ENCODE data around the gene BCL2. TPM values are rescaled to one million over a fixed set of nuclear protein-coding genes. Genes with fewer than 3 reads are reported as not detected.

The BCL2 gene
- total RNA-seq, 2 experiments from 2014 or later, result 1.4 to 2.5 TPM

- TF ChIP-seq CTCF (conservative IDR thresholded peaks at IDR 0.05; ENCODE audit: low read length), result no peak
- no peak for TF ChIP-seq EZH2phosphoT487 (IDR thresholded peaks at IDR 0.05; ENCODE audit: borderline replicate concordance, low read depth, low read length)
- POLR2A ChIA-PET, result no interaction called here
- H4K20me1 ChIP-seq (ENCODE audit: insufficient read depth, low read length), result no peaks in the 10 kb centered on the region
- H3K79me2 ChIP-seq (ENCODE audit: insufficient read depth, low read depth, low read length), result no peaks in the 10 kb centered on the region
- no peak overlapping the region for H3K4me2 ChIP-seq (ENCODE audit: low read length)
- no TSS peak for BruUV-seq (replicated peaks)
- no peak overlapping the region for H3K27ac ChIP-seq (ENCODE audit: low read depth, low read length, poor library complexity, severe bottlenecking)
- intact Hi-C loops (cut with micrococcal nuclease; ENCODE audit: unreplicated experiment), result no loop called here
- H3K4me1 ChIP-seq (ENCODE audit: insufficient read depth, low read length, poor library complexity, severe bottlenecking), result no peaks in the 10 kb centered on the region
- CTCF ChIA-PET (ENCODE audit: unreplicated experiment), result no interaction called here
- DNase-seq (ENCODE audit: low spot score), result no peak
- no peaks in the 10 kb centered on the region for H3K36me3 ChIP-seq (ENCODE audit: insufficient read depth, low read length)
- H3K9me3 ChIP-seq (ENCODE audit: low read length), result no peaks in the 10 kb centered on the region
- no peak overlapping the region for H3K4me3 ChIP-seq (ENCODE audit: low read depth, low read length, poor library complexity, severe bottlenecking)
- H2AFZ ChIP-seq (ENCODE audit: low read length), result no peak overlapping the region
- H3K9me2 ChIP-seq (ENCODE audit: insufficient read depth, low read length), result no peaks in the 10 kb centered on the region
Measured at GRCh38 chr18:63234432-63234831, 85.1 kb downstream of the BCL2 start.

GRCh38 chr18:63233334-63233733, 86.2 kb downstream of the BCL2 start:
- TF ChIP-seq CTCF (conservative IDR thresholded peaks at IDR 0.05; ENCODE audit: low read length), result no peak
- TF ChIP-seq EZH2phosphoT487 (IDR thresholded peaks at IDR 0.05; ENCODE audit: borderline replicate concordance, low read depth, low read length), result no peak
- Histone ChIP-seq H3K9me3 (ENCODE audit: low read length) (no peaks in the 10 kb centered on the region), H3K4me3 (ENCODE audit: low read depth, low read length, poor library complexity, severe bottlenecking) (no peak overlapping the region), H2AFZ (ENCODE audit: low read length) (no peak overlapping the region), H3K36me3 (ENCODE audit: insufficient read depth, low read length) (no peaks in the 10 kb centered on the region), H3K9me2 (ENCODE audit: insufficient read depth, low read length) (no peaks in the 10 kb centered on the region), H3K4me2 (ENCODE audit: low read length) (no peak overlapping the region), H3K27ac (ENCODE audit: low read depth, low read length, poor library complexity, severe bottlenecking) (no peak overlapping the region), H3K79me2 (ENCODE audit: insufficient read depth, low read depth, low read length) (no peaks in the 10 kb centered on the region), H3K4me1 (ENCODE audit: insufficient read depth, low read length, poor library complexity, severe bottlenecking) (no peaks in the 10 kb centered on the region), H4K20me1 (ENCODE audit: insufficient read depth, low read length) (no peaks in the 10 kb centered on the region)
- no TSS peak for BruUV-seq (replicated peaks)
- no peak for DNase-seq (ENCODE audit: low spot score)
- CTCF ChIA-PET (ENCODE audit: unreplicated experiment), result no interaction called here
- intact Hi-C loops (cut with micrococcal nuclease; ENCODE audit: unreplicated experiment), result no loop called here
- POLR2A ChIA-PET, result no interaction called here

GRCh38 chr18:63232826-63233225, 86.7 kb downstream of the BCL2 start:
- ChIA-PET POLR2A (no interaction called here), CTCF (ENCODE audit: unreplicated experiment) (no interaction called here)
- Histone ChIP-seq H2AFZ (ENCODE audit: low read length) (no peak overlapping the region), H3K9me3 (ENCODE audit: low read length) (no peaks in the 10 kb centered on the region), H3K27ac (ENCODE audit: low read depth, low read length, poor library complexity, severe bottlenecking) (no peak overlapping the region), H3K4me1 (ENCODE audit: insufficient read depth, low read length, poor library complexity, severe bottlenecking) (no peaks in the 10 kb centered on the region), H4K20me1 (ENCODE audit: insufficient read depth, low read length) (no peaks in the 10 kb centered on the region), H3K4me2 (ENCODE audit: low read length) (no peak overlapping the region), H3K79me2 (ENCODE audit: insufficient read depth, low read depth, low read length) (no peaks in the 10 kb centered on the region), H3K36me3 (ENCODE audit: insufficient read depth, low read length) (no peaks in the 10 kb centered on the region), H3K9me2 (ENCODE audit: insufficient read depth, low read length) (no peaks in the 10 kb centered on the region), H3K4me3 (ENCODE audit: low read depth, low read length, poor library complexity, severe bottlenecking) (no peak overlapping the region)
- intact Hi-C loops (cut with micrococcal nuclease; ENCODE audit: unreplicated experiment), result no loop called here
- no TSS peak for BruUV-seq (replicated peaks)
- TF ChIP-seq CTCF (conservative IDR thresholded peaks at IDR 0.05; ENCODE audit: low read length) (no peak), EZH2phosphoT487 (IDR thresholded peaks at IDR 0.05; ENCODE audit: borderline replicate concordance, low read depth, low read length) (no peak)
- no peak for DNase-seq (ENCODE audit: low spot score)
